GM21786 (cell line): ENCODE data around the gene CSF2.

Source experiments
- ATAC-seq: cut with Tn5 transposase; IDR thresholded peaks from one replicate; pipeline ENCODE4 v1.9.1; 2021; ENCODE audit not compliant: unreplicated experiment

The CSF2 gene

DNA sequence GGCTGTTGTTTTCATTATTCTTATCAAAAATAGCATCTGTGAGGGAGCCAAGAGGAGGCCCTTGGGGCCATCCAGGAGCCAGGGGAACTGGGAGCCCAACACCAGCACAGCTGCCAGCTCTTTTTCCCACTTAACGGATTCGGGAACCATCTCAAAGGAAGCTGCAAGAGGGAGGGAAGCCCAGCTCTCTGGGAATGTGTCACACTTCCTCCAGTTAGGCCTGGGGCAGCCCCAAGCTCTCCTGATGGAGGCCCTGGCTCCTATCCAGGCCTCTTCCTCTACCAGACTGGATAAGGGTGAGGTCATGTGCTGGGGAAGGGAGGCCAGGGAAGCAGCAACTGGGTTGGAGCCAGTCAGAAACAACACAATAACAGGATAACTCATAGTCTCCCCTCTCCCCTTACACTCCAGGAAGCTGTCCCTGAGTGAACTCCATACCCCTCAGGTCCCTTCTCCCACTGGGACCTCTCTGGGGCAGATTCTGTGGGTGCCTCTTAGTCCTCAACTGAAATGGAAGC lies 12.7 kb downstream of the CSF2 start:
- no peak for ATAC-seq

DNA sequence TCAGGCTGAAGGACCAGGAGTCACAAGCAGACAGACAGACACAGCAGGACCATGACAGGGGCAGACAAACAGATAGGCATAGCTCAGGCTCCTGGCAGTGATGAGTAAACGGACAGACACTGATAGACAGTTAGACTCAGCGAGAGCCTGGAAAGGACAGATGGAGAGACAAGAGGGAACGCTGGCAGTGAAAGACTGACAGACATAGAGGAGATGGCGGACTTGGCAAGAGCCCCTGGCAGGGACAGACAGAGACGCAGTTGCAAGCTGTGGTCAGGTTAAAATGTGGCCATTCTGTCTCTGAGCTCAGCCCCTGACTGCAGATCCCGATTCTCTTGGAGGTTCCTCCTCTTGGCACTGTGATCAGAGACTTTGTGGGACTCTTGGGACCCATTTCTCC lies 13.6 kb downstream of the CSF2 start:
- ATAC-seq, result no peak

DNA sequence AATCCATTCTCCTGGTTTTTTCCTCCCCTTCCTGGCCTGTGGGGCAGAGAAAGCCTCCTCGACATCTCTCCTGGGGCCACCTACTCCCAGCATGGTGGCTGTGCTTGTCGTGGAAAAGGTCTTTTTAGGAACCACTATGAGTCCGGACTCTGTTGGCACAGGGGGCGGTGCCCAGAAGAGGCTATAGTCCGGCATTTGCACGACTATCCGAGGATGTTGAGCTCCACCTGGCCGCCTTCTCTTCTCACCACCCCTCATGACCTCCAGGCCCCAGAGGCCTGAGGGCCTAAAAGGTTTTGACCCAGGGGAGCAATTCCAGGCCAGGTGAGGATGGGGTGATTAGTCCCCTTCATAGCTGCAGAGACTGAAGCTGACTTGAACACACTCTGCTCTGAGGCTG lies 14.1 kb downstream of the CSF2 start:
- ATAC-seq, result no peak

- no peak for ATAC-seq
Measured at GRCh38 chr5:132089363-132089762, 15.8 kb downstream of the CSF2 start.

DNA sequence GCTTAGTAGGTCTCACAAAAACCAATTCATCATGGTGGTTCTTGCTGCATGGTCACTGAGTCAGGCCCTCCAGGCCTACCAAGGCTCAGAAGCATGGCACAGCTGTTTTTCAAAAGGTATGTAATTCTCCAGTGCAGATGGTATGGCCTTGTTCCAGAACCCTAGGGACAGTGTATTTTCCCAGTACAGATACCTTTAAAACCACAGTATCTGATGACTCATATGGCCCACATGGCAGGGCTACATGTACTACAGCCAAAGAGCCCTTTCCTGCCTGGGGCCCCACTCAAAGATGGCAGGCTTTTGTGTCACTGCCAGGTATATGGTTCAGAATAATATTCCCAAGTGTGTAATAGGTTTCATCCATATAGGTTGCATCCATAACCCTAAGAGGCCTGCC lies 16.5 kb downstream of the CSF2 start:
- ATAC-seq, result no peak

GRCh38 chr5:132093271-132093670 lies 19.7 kb downstream of the CSF2 start:
- no peak for ATAC-seq

DNA sequence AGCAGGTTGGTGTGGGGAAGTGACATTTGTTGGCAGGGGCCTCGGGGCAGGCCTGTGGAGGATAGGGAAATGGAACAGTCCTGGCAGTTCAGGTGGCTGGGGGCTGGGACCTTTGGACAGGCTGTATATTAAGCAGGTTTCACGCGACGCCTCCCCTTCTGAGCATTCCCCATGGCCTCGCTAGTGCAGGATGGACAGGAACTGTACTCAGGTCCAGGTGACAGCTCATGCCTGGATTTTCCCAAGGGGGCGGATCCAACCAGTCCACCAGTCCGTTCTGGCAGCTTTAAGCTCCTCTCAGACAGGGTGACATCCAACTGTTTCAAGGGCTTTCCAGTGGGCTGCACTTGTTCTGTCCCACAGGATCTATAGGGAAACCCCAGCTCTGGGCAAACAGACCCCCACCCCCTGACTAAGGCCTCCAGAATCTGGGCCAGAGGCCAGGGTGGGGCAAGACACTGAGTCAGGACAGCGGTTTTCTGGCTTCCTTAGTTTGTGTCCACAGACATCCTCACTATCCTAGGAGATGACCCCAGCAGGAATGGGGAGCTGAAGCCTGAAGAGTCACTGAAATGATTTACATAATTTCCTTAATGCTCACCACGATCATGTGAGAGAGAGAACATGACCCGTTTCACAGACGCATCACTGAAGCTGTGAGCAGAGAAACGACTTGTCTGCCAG lies 20.9 kb downstream of the CSF2 start:
- no peak for ATAC-seq

DNA sequence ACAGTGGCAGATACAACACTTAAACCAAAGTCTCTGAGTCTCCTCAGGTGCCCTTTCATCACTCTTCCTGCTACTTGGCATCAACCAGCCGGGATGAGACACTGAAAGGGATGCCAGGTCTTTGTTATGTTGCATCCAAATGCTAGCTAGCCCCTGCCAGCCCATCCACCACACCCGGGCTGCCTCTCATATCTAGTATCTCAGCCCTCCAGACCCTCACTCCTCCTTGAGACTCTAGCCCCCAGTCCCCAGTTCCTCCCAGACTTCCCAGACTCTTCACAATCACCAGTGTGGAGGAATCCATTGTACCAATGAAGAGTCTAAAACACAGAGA lies 21.5 kb downstream of the CSF2 start:
- no peak for ATAC-seq

DNA sequence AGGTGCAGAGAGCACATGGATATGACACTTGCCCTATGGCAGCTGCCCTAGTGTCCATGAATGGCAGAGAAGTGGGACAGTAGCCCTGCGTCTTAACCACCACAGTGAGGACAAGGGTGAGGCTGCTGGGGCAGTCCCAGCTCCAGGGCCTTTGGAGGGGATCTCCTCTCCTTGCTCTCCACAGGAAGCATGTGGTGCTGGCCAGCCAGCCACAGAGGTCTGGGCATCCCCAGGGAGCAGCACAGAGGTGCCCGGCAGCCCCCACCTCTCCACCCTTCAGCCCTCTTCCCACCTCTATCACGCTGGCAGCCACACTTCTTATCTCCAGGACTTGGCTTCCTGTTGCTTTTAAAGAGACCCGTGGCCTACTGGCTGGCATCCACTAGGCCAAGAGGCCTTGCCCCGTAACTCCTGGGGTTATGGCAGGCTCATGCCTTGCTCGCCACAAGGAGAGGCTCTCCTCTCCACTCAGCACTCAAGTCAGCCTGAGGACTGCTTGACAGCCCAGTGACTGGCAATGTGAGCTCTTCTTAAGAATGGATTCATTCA lies 21.9 kb downstream of the CSF2 start:
- no peak for ATAC-seq

DNA sequence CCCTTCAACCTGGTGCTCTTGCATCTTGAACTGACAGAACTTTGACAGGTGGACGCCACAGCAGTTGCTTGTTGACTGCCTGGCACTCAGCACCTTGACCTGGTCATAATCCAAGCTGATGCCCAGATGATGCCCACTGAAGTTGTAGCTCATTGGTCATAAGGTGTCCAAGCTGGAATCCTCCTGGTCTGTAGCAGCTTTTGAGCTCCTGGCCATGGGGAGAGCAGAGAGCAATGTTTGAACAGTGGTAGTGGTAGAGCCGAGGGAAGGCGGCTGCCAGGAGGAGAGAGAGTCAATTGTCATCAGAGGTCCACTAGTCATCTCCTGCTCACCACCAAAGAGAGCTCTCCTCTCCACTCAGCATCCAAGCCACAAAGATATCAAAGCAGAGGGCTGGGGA lies 23.3 kb downstream of the CSF2 start:
- ATAC-seq, result no peak

- no peak for ATAC-seq
Measured at GRCh38 chr5:132098151-132098594, 24.6 kb downstream of the CSF2 start.

DNA sequence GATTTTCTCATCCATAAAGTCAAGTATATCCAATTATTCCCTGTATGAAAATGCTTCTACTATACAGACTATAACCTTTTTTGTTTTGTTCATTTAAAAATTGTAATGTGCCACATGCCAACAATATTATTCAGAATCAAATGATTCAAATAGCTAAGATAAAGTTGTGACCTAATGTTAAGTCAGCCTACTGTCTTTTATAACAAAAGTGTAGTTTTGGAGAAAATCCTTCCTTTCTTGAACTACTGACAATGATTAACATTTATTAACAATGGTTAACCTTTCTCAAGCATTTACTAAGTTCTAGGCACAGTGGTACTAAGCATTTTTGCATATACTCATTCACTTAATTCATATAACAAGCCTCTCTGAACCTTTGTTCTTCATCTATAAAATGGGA lies 25.0 kb downstream of the CSF2 start:
- ATAC-seq, result no peak

DNA sequence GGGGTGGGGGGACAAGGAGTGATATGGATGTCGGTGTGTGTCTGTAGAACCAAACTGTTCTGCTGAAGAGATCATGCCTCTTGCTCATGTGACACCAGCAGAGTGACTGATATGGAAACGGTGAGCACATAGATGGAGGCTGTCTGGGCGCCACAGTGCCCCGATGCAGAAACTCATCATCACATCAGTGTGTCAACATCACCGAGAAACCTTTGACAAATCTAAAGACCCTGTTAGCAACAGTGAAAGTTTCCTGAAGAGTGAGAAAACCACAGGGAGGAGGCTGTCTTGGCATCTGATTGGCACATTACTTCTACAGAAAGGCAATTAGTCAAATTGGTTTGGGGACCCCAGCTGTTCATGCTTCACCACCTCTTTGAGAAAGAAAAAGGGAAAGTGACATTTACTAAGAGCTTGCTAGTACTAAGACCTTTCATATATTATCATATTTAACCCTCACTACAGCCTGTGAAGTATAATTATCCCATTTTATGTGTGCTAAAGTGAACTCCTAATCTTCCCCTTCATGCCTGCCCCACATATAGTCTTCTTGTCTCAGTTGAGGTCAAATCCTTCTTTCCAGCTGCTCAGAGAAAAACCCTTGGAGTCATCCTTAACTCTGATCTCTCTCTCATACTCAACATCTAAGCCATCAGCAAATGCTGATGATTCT lies 25.6 kb downstream of the CSF2 start:
- peak; percentile 47 for ATAC-seq

GRCh38 chr5:132099905-132100304 lies 26.3 kb downstream of the CSF2 start:
- no peak for ATAC-seq

GRCh38 chr5:132100672-132101261 lies 27.2 kb downstream of the CSF2 start:
- peak; percentile 27 for ATAC-seq

DNA sequence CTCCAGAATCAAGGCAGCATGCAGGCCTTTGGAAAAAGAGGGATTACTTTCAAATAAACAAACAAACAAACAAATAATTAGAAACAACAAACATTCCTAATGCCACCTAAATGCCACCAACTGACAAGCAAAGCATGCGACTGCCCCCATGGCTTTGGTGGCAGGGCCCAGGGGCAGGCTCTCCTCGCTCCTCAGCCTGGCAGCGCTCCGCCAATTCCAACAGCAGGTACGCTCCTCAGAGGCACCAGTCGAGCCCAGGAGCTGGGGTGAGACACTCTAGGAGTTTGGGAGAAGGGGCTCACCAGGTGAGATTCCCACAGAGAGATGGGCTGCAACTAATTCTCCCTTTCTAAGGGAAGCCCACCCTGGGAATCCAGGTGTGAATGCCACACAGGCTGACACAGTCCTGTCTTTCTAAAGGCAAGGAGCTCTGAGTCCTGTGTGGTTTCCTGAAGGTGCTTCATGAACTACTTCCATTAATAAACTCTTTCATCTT lies 27.8 kb downstream of the CSF2 start:
- ATAC-seq, result no peak

- no peak for ATAC-seq
Measured at GRCh38 chr5:132102101-132102701, 28.6 kb downstream of the CSF2 start.

- ATAC-seq, result no peak
Measured at GRCh38 chr5:132102944-132103331, 29.3 kb downstream of the CSF2 start.

DNA sequence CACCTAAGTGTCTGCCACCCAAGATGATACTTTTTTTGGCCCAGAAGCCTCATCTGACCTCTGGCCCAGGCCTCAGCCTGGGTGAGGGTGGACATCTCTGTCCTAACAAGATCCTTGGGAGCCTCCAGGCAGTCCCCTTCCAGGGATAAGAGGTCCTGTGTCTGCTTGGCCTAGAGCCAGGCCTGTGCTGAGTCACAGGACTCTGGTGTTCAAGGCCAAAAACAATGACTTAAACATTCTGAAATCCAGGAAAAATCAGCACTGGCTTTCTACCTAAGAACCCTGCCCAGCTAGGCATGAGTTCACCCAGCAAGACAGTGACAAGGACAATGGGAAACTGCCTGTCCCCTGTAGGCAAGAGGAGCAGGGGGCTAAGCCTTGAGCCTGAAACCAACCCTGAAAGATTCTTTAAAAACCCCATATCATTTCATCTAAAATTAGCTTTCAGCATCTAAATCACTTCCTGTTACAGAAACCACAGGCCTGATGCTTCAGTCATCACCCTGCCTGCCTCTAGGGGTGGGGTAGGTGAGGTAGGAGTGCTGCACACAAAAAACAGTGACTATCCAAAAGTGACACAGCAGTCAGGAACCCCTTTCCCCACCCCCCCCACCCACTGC lies 29.9 kb downstream of the CSF2 start:
- ATAC-seq, result peak; percentile 66

- ATAC-seq, result peak; percentile 13
Measured at GRCh38 chr5:132103969-132104391, 30.4 kb downstream of the CSF2 start.

DNA sequence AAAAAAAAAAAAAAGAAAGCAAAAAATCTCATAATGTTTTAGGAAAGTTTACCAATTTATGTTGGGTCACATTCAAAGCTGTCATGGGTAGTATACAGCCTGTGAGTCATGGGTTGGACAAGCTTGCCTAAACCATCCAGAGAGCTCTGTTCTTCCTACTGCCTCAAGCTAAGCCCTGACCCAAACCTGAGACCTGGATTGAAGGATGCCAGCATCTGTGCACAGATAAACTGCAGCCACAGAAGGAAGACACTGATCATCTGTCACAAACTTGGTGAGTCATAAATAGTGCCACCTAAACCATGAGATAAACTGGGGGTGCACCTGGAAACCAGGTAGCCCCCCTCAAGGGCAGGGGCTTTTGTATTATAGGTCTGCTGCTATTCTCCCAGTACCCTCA lies 31.0 kb downstream of the CSF2 start:
- no peak for ATAC-seq
